Measurements from ENCODE around the gene PRCP.

PRCP gene

DNA sequence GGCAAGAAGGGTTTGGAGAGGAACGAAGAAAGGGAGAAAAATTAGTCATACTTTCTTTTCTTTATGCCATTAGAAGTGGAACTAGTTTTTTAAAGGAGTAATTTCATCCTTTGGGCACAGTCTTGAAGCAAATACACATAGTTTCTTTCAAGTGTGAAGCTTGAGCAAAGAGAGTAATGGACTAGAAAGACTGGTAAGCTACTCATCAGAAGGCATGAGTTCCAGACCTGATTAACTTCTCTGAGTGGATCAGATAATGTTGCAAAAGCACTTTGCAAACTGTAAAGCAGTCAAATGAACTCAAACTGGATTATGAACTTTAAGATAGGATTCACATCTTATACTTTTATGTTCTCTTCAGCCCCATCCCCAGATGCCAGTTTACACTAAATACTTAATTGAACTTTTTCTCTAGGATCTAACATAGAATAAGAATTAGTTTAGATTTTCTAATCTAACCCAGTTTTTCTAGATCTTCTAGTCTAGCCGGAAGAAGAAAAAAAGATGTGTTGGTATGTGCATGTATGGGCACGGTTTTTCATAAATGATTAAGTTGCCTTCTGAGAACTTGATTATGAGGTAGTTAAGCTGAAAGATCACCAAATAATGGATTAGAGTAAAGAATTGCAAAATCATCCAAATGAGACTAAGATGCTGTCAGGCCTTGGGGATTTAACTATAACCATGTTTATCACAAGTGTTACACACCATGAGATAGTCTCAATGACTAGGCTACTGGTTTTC lies 3.8 kb upstream of the PRCP start:
- Histone ChIP-seq H4K8ac (ENCODE audit: low read length) (no peak overlapping the region), H2BK12ac (ENCODE audit: low read length in 2 of 2) (no peak overlapping the region), H3K4ac (ENCODE audit: low read depth in 1 of 2, low read length in 2 of 2) (no peak overlapping the region), H3K27ac (ENCODE audit: low read length, poor library complexity, severe bottlenecking) (no peak overlapping the region), H3K4me2 (ENCODE audit: low read length, poor library complexity, severe bottlenecking) (no peak overlapping the region), H2AK5ac (ENCODE audit: low read length, severe bottlenecking) (no peak overlapping the region), H2BK15ac (ENCODE audit: low read depth, poor library complexity, severe bottlenecking) (no peak overlapping the region), H3K36me3 (ENCODE audit: control insufficient read depth in 1 of 2, insufficient read depth in 2 of 2, low read depth in 1 of 2, low read length in 2 of 2) (no peaks in the 10 kb centered on the region), H2AFZ (ENCODE audit: low read depth, low read length) (no peak overlapping the region), H2BK120ac (ENCODE audit: low read depth, low read length) (no peak overlapping the region), H3K79me1 (replicated peaks; ENCODE audit: low read length, poor library complexity, severe bottlenecking) (peaks cover 19% of the 10 kb centered on the region), H2BK5ac (ENCODE audit: low read depth, low read length, poor library complexity, severe bottlenecking) (no peak overlapping the region), H3K14ac (ENCODE audit: low read length in 2 of 2) (no peak overlapping the region), H3K4me1 (ENCODE audit: control insufficient read depth, insufficient read depth, low read depth, low read length) (peaks cover 2% of the 10 kb centered on the region), H3K27me3 (ENCODE audit: control insufficient read depth in 1 of 2, insufficient read depth in 1 of 2, low read length in 2 of 2) (no peaks in the 10 kb centered on the region), H3K4me3 (ENCODE audit: insufficient read depth in 1 of 2, low read depth in 1 of 2, low read length in 2 of 2) (no peak overlapping the region), H3K9me3 (ENCODE audit: control insufficient read depth, low read length) (no peaks in the 10 kb centered on the region), H3K9ac (ENCODE audit: low read length) (no peak overlapping the region), H4K91ac (ENCODE audit: low read length) (no peak overlapping the region), H3K18ac (ENCODE audit: low read depth in 1 of 2, low read length in 2 of 2) (no peak overlapping the region), H3K23ac (ENCODE audit: low read length in 2 of 2) (no peak overlapping the region)
- no peak for DNase-seq
- WGBS, result 90% methylated on average over 3 of the region's 3 CpGs

- no peak overlapping the region for H3K4me3 ChIP-seq (ENCODE audit: insufficient read depth in 1 of 2, low read depth in 1 of 2, low read length in 2 of 2)
- H3K27me3 ChIP-seq (ENCODE audit: control insufficient read depth in 1 of 2, insufficient read depth in 1 of 2, low read length in 2 of 2), result no peaks in the 10 kb centered on the region
- H3K36me3 ChIP-seq (ENCODE audit: control insufficient read depth in 1 of 2, insufficient read depth in 2 of 2, low read depth in 1 of 2, low read length in 2 of 2), result no peaks in the 10 kb centered on the region
- H3K4ac ChIP-seq (ENCODE audit: low read depth in 1 of 2, low read length in 2 of 2), result no peak overlapping the region
- no peak overlapping the region for H4K91ac ChIP-seq (ENCODE audit: low read length)
- no peak overlapping the region for H2BK15ac ChIP-seq (ENCODE audit: low read depth, poor library complexity, severe bottlenecking)
- no peak overlapping the region for H3K27ac ChIP-seq (ENCODE audit: low read length, poor library complexity, severe bottlenecking)
- H3K18ac ChIP-seq (ENCODE audit: low read depth in 1 of 2, low read length in 2 of 2), result no peak overlapping the region
- H3K79me1 ChIP-seq (replicated peaks; ENCODE audit: low read length, poor library complexity, severe bottlenecking), result peaks cover 22% of the 10 kb centered on the region
- H3K23ac ChIP-seq (ENCODE audit: low read length in 2 of 2), result no peak overlapping the region
- H3K4me1 ChIP-seq (ENCODE audit: control insufficient read depth, insufficient read depth, low read depth, low read length), result peaks cover 2% of the 10 kb centered on the region
- H2BK5ac ChIP-seq (ENCODE audit: low read depth, low read length, poor library complexity, severe bottlenecking), result no peak overlapping the region
- H3K9me3 ChIP-seq (ENCODE audit: control insufficient read depth, low read length), result no peaks in the 10 kb centered on the region
- no peak overlapping the region for H3K9ac ChIP-seq (ENCODE audit: low read length)
- no peak overlapping the region for H2BK120ac ChIP-seq (ENCODE audit: low read depth, low read length)
- H2AFZ ChIP-seq (ENCODE audit: low read depth, low read length), result no peak overlapping the region
- no peak overlapping the region for H4K8ac ChIP-seq (ENCODE audit: low read length)
- no peak overlapping the region for H3K4me2 ChIP-seq (ENCODE audit: low read length, poor library complexity, severe bottlenecking)
- no peak for DNase-seq
- 72% methylated on average over 3 of the region's 3 CpGs for WGBS
- no peak overlapping the region for H2BK12ac ChIP-seq (ENCODE audit: low read length in 2 of 2)
- H3K14ac ChIP-seq (ENCODE audit: low read length in 2 of 2), result no peak overlapping the region
- no peak overlapping the region for H2AK5ac ChIP-seq (ENCODE audit: low read length, severe bottlenecking)
Observed at GRCh38 chr11:82902880-82903279, 2.6 kb upstream of the PRCP start.

DNA sequence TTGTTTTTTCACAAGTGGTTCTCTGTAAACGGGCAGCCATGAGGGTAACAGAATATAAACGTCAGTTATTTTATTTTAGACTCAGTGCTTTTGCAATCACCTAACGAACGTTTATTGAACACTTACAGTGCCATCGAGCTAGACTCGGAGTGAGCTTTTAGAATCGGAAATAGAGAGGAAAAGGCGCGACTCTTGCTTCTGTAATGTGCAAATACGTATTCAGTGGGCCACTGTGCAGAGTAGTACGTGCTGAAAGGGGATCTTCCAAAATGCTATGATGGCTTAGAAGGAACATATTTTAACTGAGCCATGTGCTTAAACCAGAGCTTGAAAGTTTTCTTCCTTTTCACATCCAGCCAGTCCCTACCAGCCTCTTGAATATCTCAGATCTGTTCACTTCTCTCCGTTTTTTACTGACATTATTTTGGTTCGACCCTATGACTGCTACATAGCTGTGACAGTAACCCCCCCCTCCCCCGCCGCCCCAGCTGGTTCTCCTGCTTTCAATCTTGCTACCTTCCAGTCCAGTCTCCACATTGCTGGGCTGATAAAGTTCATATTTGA lies 1.8 kb upstream of the PRCP start:
- no peak overlapping the region for H3K23ac ChIP-seq (ENCODE audit: low read length in 2 of 2)
- 1% methylated on average over 15 of the region's 15 CpGs for WGBS
- H2BK120ac ChIP-seq (ENCODE audit: low read depth, low read length), result no peak overlapping the region
- no peak overlapping the region for H3K4ac ChIP-seq (ENCODE audit: low read depth in 1 of 2, low read length in 2 of 2)
- H4K8ac ChIP-seq (ENCODE audit: low read length), result no peak overlapping the region
- H2AK5ac ChIP-seq (ENCODE audit: low read length, severe bottlenecking), result no peak overlapping the region
- no peak overlapping the region for H2BK15ac ChIP-seq (ENCODE audit: low read depth, poor library complexity, severe bottlenecking)
- peak overlapping the region; percentile 81 for H3K4me2 ChIP-seq (ENCODE audit: low read length, poor library complexity, severe bottlenecking)
- H3K27ac ChIP-seq (ENCODE audit: low read length, poor library complexity, severe bottlenecking), result no peak overlapping the region
- H3K9me3 ChIP-seq (ENCODE audit: control insufficient read depth, low read length), result no peaks in the 10 kb centered on the region
- H2AFZ ChIP-seq (ENCODE audit: low read depth, low read length), result no peak overlapping the region
- H3K9ac ChIP-seq (ENCODE audit: low read length), result peak overlapping the region; percentile 95
- H3K79me1 ChIP-seq (replicated peaks; ENCODE audit: low read length, poor library complexity, severe bottlenecking), result peaks cover 21% of the 10 kb centered on the region
- H3K36me3 ChIP-seq (ENCODE audit: control insufficient read depth in 1 of 2, insufficient read depth in 2 of 2, low read depth in 1 of 2, low read length in 2 of 2), result no peaks in the 10 kb centered on the region
- DNase-seq, result no peak
- no peak overlapping the region for H2BK5ac ChIP-seq (ENCODE audit: low read depth, low read length, poor library complexity, severe bottlenecking)
- H4K91ac ChIP-seq (ENCODE audit: low read length), result no peak overlapping the region
- peak overlapping the region in 1 of 2 experiments; percentile 91 for H3K4me3 ChIP-seq (ENCODE audit: insufficient read depth in 1 of 2, low read depth in 1 of 2, low read length in 2 of 2)
- no peaks in the 10 kb centered on the region for H3K27me3 ChIP-seq (ENCODE audit: control insufficient read depth in 1 of 2, insufficient read depth in 1 of 2, low read length in 2 of 2)
- no peak overlapping the region for H3K18ac ChIP-seq (ENCODE audit: low read depth in 1 of 2, low read length in 2 of 2)
- no peak overlapping the region for H2BK12ac ChIP-seq (ENCODE audit: low read length in 2 of 2)
- no peak overlapping the region for H3K14ac ChIP-seq (ENCODE audit: low read length in 2 of 2)
- H3K4me1 ChIP-seq (ENCODE audit: control insufficient read depth, insufficient read depth, low read depth, low read length), result peaks cover 2% of the 10 kb centered on the region

DNA sequence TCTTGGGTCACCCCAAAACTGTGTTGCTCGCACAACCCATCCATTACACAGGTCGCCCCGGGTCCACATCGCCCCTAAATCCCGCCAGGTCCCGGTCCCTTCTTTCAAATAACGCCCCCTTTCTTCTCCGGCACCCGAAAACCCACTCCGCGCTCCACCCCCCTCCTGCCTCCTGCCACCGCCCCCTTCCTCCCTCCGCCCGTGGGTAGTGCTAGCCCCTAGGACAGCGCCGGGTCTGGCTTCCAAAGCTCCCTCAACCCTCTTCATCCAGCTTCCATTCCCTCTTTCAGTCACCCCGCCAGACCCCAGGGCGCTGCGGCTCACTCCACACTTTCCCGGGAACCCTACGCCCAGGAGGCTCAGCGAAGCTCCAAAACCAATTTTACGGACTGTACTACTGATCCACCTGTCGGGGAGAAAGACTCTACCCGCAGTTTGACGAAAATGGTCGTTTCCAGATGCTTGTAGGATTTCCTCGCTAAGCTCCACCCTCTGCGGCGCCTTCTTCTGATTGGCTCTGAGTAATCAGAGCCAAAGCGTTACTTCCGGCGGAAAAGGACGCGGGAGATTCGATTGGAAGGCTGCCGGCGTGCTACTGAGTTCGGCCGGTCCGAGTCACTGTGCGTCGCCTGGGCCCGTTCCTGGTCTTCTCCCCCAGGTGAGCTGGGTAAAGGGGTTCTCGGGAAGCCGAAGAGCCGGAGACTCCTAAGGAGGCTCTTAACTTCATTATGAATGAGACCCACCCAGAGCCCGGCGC lies 1.1 kb upstream of the PRCP start, which contains the start of gene DDIAS:
Gene DDIAS, plus strand, starts transcription at position 572 of the 757 bp plus-strand sequence. CDS start 13,003 bp downstream, outside the sequence.
- Histone ChIP-seq H3K4ac (ENCODE audit: low read depth in 1 of 2, low read length in 2 of 2) (peak within 1 kb of the TSS in 1 of 2 experiments; percentile 78), H2BK120ac (ENCODE audit: low read depth, low read length) (no peak within 1 kb of the TSS), H3K79me1 (replicated peaks; ENCODE audit: low read length, poor library complexity, severe bottlenecking) (peaks cover 25% of the 10 kb centered on the region), H2BK12ac (ENCODE audit: low read length in 2 of 2) (peak within 1 kb of the TSS in 1 of 2 experiments; percentile 45), H4K8ac (ENCODE audit: low read length) (no peak within 1 kb of the TSS), H2AFZ (ENCODE audit: low read depth, low read length) (peak within 1 kb of the TSS; percentile 99), H2BK15ac (ENCODE audit: low read depth, poor library complexity, severe bottlenecking) (peak within 1 kb of the TSS; percentile 12), H4K91ac (ENCODE audit: low read length) (peak within 1 kb of the TSS; percentile 56), H2AK5ac (ENCODE audit: low read length, severe bottlenecking) (no peak within 1 kb of the TSS), H3K4me3 (ENCODE audit: insufficient read depth in 1 of 2, low read depth in 1 of 2, low read length in 2 of 2) (peak within 1 kb of the TSS; percentile 69 to 91), H3K27ac (ENCODE audit: low read length, poor library complexity, severe bottlenecking) (peak within 1 kb of the TSS; percentile 73), H3K9me3 (ENCODE audit: control insufficient read depth, low read length) (no peaks in the 10 kb centered on the region), H3K23ac (ENCODE audit: low read length in 2 of 2) (no peak within 1 kb of the TSS), H3K4me1 (ENCODE audit: control insufficient read depth, insufficient read depth, low read depth, low read length) (peaks cover 2% of the 10 kb centered on the region), H3K9ac (ENCODE audit: low read length) (peak within 1 kb of the TSS; percentile 95), H3K4me2 (ENCODE audit: low read length, poor library complexity, severe bottlenecking) (peak within 1 kb of the TSS; percentile 83), H2BK5ac (ENCODE audit: low read depth, low read length, poor library complexity, severe bottlenecking) (no peak within 1 kb of the TSS), H3K27me3 (ENCODE audit: control insufficient read depth in 1 of 2, insufficient read depth in 1 of 2, low read length in 2 of 2) (no peaks in the 10 kb centered on the region), H3K14ac (ENCODE audit: low read length in 2 of 2) (peak within 1 kb of the TSS in 1 of 2 experiments; percentile 44), H3K36me3 (ENCODE audit: control insufficient read depth in 1 of 2, insufficient read depth in 2 of 2, low read depth in 1 of 2, low read length in 2 of 2) (no peaks in the 10 kb centered on the region), H3K18ac (ENCODE audit: low read depth in 1 of 2, low read length in 2 of 2) (peak within 1 kb of the TSS; percentile 34 to 75)
- peak; percentile 99 for DNase-seq
- WGBS, result under 1% methylated on average over 49 of the region's 49 CpGs
